CD8-positive, alpha-beta memory T cell (primary cell): Measurements from ENCODE around the gene SIL1. TPM values are rescaled to one million over a fixed set of nuclear protein-coding genes. Genes with fewer than 3 reads are reported as not detected.

Experiments
- CTCF ChIA-PET: fragments of 350-600 bp; sonication (Branson Sonifier 250); formaldehyde crosslinking; loops from one replicate; lab custom pipeline; 2021; ENCODE audit warnings: antibody characterized with exemption; lab: Charles Lee
- POLR2A ChIA-PET: fragments of 350-600 bp; sonication (Branson Sonifier 250); formaldehyde crosslinking; loops from one replicate; lab custom pipeline; 2021; ENCODE audit warnings: antibody characterized with exemption; lab: Charles Lee
- DNase-seq, 5 donors: peaks; one replicate each; pipeline versions ENCODE4 v3.0.0 to v3.0.0-alpha.2; 2020 to 2022; ENCODE audit warnings: mixed read lengths in 1 of 5
- H3K27ac ChIP-seq: one replicate; pipeline ENCODE4 v1.7.0; 2013; ENCODE audit warnings: low read depth, mild to moderate bottlenecking, low read length, moderate library complexity
- H3K27me3 ChIP-seq: 2 replicates; pipeline ENCODE4 v1.7.0; 2013; ENCODE audit warnings: low read length, mild to moderate bottlenecking; ENCODE audit not compliant: insufficient read depth, poor library complexity, severe bottlenecking
- H3K36me3 ChIP-seq: 2 replicates; pipeline ENCODE4 v1.7.0; 2013; ENCODE audit warnings: mild to moderate bottlenecking, low read length, moderate library complexity; ENCODE audit not compliant: insufficient read depth
- H3K4me1 ChIP-seq: 2 replicates; pipeline ENCODE4 v1.7.0; 2013; ENCODE audit warnings: mild to moderate bottlenecking, low read length, moderate library complexity; ENCODE audit not compliant: insufficient read depth
- H3K4me3 ChIP-seq: 2 replicates; pipeline ENCODE4 v1.7.0; 2013; ENCODE audit warnings: mild to moderate bottlenecking, low read length
- H3K9me3 ChIP-seq: 2 replicates; pipeline ENCODE4 v1.7.0; 2013; ENCODE audit warnings: mild to moderate bottlenecking, low read length
- H3K27ac Mint-ChIP-seq, 8 donors: one replicate each; pipeline ENCODE4 v1.8.0; 2020 to 2021; ENCODE audit warnings: mixed read lengths in 8 of 8, mild to moderate bottlenecking in 6 of 8, inconsistent platforms in 3 of 8, moderate library complexity in 3 of 8
- H3K27me3 Mint-ChIP-seq, 2 donors: one replicate each; pipeline ENCODE4 v1.8.0; 2020 to 2021; ENCODE audit warnings: mixed read lengths in 2 of 2, mild to moderate bottlenecking in 1 of 2, moderate library complexity in 1 of 2
- H3K36me3 Mint-ChIP-seq, 3 donors: one replicate each; pipeline ENCODE4 v1.8.0; 2020 to 2021; ENCODE audit warnings: mixed read lengths in 3 of 3, inconsistent platforms in 1 of 3, mild to moderate bottlenecking in 1 of 3
- H3K4me1 Mint-ChIP-seq, 3 donors: one replicate each; pipeline ENCODE4 v1.8.0; 2020 to 2021; ENCODE audit warnings: mixed read lengths in 3 of 3, inconsistent platforms in 1 of 3, mild to moderate bottlenecking in 1 of 3
- H3K4me3 Mint-ChIP-seq, 7 donors: one replicate each; pipeline ENCODE4 v1.8.0; 2020 to 2021; ENCODE audit warnings: mixed read lengths in 7 of 7, mild to moderate bottlenecking in 6 of 7, moderate library complexity in 4 of 7, inconsistent platforms in 2 of 7
- H3K9me3 Mint-ChIP-seq, 5 donors: one replicate each; pipeline ENCODE4 v1.8.0; 2020 to 2022; ENCODE audit warnings: mixed read lengths in 5 of 5, mild to moderate bottlenecking in 3 of 5, moderate library complexity in 2 of 5, inconsistent platforms in 1 of 5
- polyA plus RNA-seq: library from polyadenylated mRNA; unstranded; fragments of 300-500 nt; fragmentation: Illumina TruSeq; gene quantifications from one replicate; pipeline ENCODE4 v1.2.3, GENCODE V29; 2021
- total RNA-seq, 2 experiments: library from RNA; stranded (reverse); gene quantifications; one replicate each; pipeline ENCODE4 v1.2.3, GENCODE V29; 2021

The SIL1 gene
- total and polyA plus RNA-seq, 3 experiments from 2014 or later, result 15.0 to 27.5 (median 26.6) TPM

- no peaks in the 10 kb centered on the region for H3K4me1 ChIP-seq
- no peak overlapping the region for H3K4me3 Mint-ChIP-seq
- no peaks in the 10 kb centered on the region for H3K36me3 ChIP-seq
- H3K27ac ChIP-seq, result no peak overlapping the region
- H3K36me3 Mint-ChIP-seq, result peaks cover 0 to 45% (median 10%) of the 10 kb centered on the region in 3 donors
- H3K27me3 Mint-ChIP-seq, result no peaks in the 10 kb centered on the region
- DNase-seq, result no peak
- H3K4me1 Mint-ChIP-seq, result peaks cover 0 to 8% (median 5%) of the 10 kb centered on the region in 3 donors
- no peak overlapping the region for H3K4me3 ChIP-seq
- no peaks in the 10 kb centered on the region for H3K9me3 ChIP-seq
- H3K27ac Mint-ChIP-seq, result peak overlapping the region in 1 of 8 donors; percentile 84
- H3K27me3 ChIP-seq, result no peaks in the 10 kb centered on the region
- ChIA-PET CTCF (no interaction called here), POLR2A (no interaction called here)
- H3K9me3 Mint-ChIP-seq, result no peaks in the 10 kb centered on the region
Measured at GRCh38 chr5:138934971-138935370, 263.2 kb downstream of the SIL1 start.

- H3K36me3 Mint-ChIP-seq, result peaks cover 0 to 48% (median 10%) of the 10 kb centered on the region in 3 donors
- Histone ChIP-seq H3K9me3 (no peaks in the 10 kb centered on the region), H3K4me1 (no peaks in the 10 kb centered on the region), H3K27me3 (no peaks in the 10 kb centered on the region), H3K27ac (no peak overlapping the region), H3K36me3 (no peaks in the 10 kb centered on the region), H3K4me3 (no peak overlapping the region)
- DNase-seq, result no peak
- H3K4me1 Mint-ChIP-seq, result peaks cover 0 to 5% (median 1%) of the 10 kb centered on the region in 3 donors
- peak overlapping the region in 1 of 8 donors; percentile 55 for H3K27ac Mint-ChIP-seq
- ChIA-PET POLR2A (no interaction called here), CTCF (no interaction called here)
- H3K27me3 Mint-ChIP-seq, result no peaks in the 10 kb centered on the region
- H3K4me3 Mint-ChIP-seq, result no peak overlapping the region
- no peaks in the 10 kb centered on the region for H3K9me3 Mint-ChIP-seq
Measured at GRCh38 chr5:138933522-138934290, 264.5 kb downstream of the SIL1 start.

GRCh38 chr5:138932171-138932810 lies 265.9 kb downstream of the SIL1 start:
- Mint-ChIP-seq H3K9me3 (no peaks in the 10 kb centered on the region), H3K27ac (no peak overlapping the region), H3K4me3 (no peak overlapping the region), H3K36me3 (peaks cover 0 to 54% (median 10%) of the 10 kb centered on the region in 3 donors), H3K27me3 (no peaks in the 10 kb centered on the region), H3K4me1 (no peaks in the 10 kb centered on the region)
- Histone ChIP-seq H3K36me3 (no peaks in the 10 kb centered on the region), H3K27ac (no peak overlapping the region), H3K9me3 (no peaks in the 10 kb centered on the region), H3K4me3 (no peak overlapping the region), H3K27me3 (no peaks in the 10 kb centered on the region), H3K4me1 (no peaks in the 10 kb centered on the region)
- CTCF ChIA-PET, result no interaction called here
- no peak for DNase-seq
- POLR2A ChIA-PET, result no interaction called here

- Histone ChIP-seq H3K4me3 (no peak overlapping the region), H3K36me3 (no peaks in the 10 kb centered on the region), H3K27me3 (no peaks in the 10 kb centered on the region), H3K4me1 (no peaks in the 10 kb centered on the region), H3K9me3 (no peaks in the 10 kb centered on the region), H3K27ac (no peak overlapping the region)
- Mint-ChIP-seq H3K27me3 (no peaks in the 10 kb centered on the region), H3K9me3 (no peaks in the 10 kb centered on the region), H3K4me1 (no peaks in the 10 kb centered on the region), H3K27ac (no peak overlapping the region), H3K4me3 (no peak overlapping the region), H3K36me3 (peaks cover 0 to 68% (median 18%) of the 10 kb centered on the region in 3 donors)
- ChIA-PET CTCF (no interaction called here), POLR2A (no interaction called here)
- DNase-seq, result no peak
Measured at GRCh38 chr5:138930371-138931097, 267.6 kb downstream of the SIL1 start.

GRCh38 chr5:138929571-138929955 lies 268.6 kb downstream of the SIL1 start:
- Mint-ChIP-seq H3K27ac (no peak overlapping the region), H3K27me3 (no peaks in the 10 kb centered on the region), H3K4me1 (no peaks in the 10 kb centered on the region), H3K36me3 (peaks cover 0 to 71% (median 23%) of the 10 kb centered on the region in 3 donors), H3K4me3 (no peak overlapping the region), H3K9me3 (no peaks in the 10 kb centered on the region)
- no peaks in the 10 kb centered on the region for H3K4me1 ChIP-seq
- H3K9me3 ChIP-seq, result no peaks in the 10 kb centered on the region
- H3K36me3 ChIP-seq, result no peaks in the 10 kb centered on the region
- ChIA-PET POLR2A (no interaction called here), CTCF (no interaction called here)
- no peak for DNase-seq
- H3K27me3 ChIP-seq, result no peaks in the 10 kb centered on the region
- H3K27ac ChIP-seq, result no peak overlapping the region
- H3K4me3 ChIP-seq, result no peak overlapping the region

- no peak for DNase-seq
- H3K27me3 ChIP-seq, result no peaks in the 10 kb centered on the region
- no peaks in the 10 kb centered on the region for H3K9me3 ChIP-seq
- peaks cover 0 to 62% (median 21%) of the 10 kb centered on the region in 3 donors for H3K36me3 Mint-ChIP-seq
- POLR2A ChIA-PET, result no interaction called here
- H3K4me1 ChIP-seq, result no peaks in the 10 kb centered on the region
- no peaks in the 10 kb centered on the region for H3K27me3 Mint-ChIP-seq
- H3K27ac Mint-ChIP-seq, result no peak overlapping the region
- no peaks in the 10 kb centered on the region for H3K9me3 Mint-ChIP-seq
- no peak overlapping the region for H3K27ac ChIP-seq
- H3K4me1 Mint-ChIP-seq, result no peaks in the 10 kb centered on the region
- CTCF ChIA-PET, result no interaction called here
- no peaks in the 10 kb centered on the region for H3K36me3 ChIP-seq
- no peak overlapping the region for H3K4me3 ChIP-seq
- no peak overlapping the region for H3K4me3 Mint-ChIP-seq
Measured at GRCh38 chr5:138927979-138928378, 270.2 kb downstream of the SIL1 start.

GRCh38 chr5:138927544-138927943 lies 270.6 kb downstream of the SIL1 start:
- Histone ChIP-seq H3K9me3 (no peaks in the 10 kb centered on the region), H3K27ac (no peak overlapping the region), H3K4me1 (no peaks in the 10 kb centered on the region), H3K27me3 (no peaks in the 10 kb centered on the region), H3K4me3 (no peak overlapping the region), H3K36me3 (no peaks in the 10 kb centered on the region)
- POLR2A ChIA-PET, result no interaction called here
- no peak for DNase-seq
- Mint-ChIP-seq H3K4me3 (no peak overlapping the region), H3K27ac (no peak overlapping the region), H3K9me3 (no peaks in the 10 kb centered on the region), H3K36me3 (peaks cover 0 to 57% (median 20%) of the 10 kb centered on the region in 3 donors), H3K27me3 (no peaks in the 10 kb centered on the region), H3K4me1 (no peaks in the 10 kb centered on the region)
- CTCF ChIA-PET, result no interaction called here
